Measurements from ENCODE around the gene FLT3.

DNA sequence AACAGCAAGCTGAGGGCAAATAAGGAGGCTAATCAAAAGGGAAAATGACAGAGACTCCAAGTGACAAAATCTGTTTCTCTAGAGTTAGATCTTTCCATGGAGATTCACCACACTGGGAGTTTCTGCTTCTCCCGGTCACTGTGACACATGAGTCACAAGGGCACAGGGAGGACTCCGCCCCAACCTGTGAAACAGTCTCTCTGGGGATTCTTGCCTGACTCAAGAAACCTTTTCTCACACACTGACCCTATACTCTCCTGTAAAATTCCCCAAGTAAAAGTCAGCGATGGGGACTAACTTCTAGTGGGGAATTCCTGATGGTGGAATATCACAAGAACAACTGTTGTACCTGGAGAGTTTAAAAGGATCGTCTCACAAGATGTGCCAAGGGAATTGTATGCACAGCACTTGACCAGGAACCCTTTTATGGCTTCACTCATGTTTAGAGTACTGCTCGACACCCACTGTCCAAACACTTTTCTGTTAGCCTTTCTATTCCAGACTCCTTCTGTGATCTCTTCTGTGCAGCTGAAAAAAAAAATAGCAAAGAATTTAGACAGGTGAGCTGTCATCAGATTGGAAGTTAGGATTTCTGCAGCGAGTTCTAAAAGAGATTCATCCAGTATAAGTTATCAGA lies 65.1 kb downstream of the FLT3 start:
- TF ChIP-seq, protein P1, sequence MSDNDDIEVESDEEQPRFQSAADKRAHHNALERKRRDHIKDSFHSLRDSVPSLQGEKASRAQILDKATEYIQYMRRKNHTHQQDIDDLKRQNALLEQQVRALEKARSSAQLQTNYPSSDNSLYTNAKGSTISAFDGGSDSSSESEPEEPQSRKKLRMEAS (IDR thresholded peaks at IDR 0.05), result no peak
- TF ChIP-seq, protein P2, sequence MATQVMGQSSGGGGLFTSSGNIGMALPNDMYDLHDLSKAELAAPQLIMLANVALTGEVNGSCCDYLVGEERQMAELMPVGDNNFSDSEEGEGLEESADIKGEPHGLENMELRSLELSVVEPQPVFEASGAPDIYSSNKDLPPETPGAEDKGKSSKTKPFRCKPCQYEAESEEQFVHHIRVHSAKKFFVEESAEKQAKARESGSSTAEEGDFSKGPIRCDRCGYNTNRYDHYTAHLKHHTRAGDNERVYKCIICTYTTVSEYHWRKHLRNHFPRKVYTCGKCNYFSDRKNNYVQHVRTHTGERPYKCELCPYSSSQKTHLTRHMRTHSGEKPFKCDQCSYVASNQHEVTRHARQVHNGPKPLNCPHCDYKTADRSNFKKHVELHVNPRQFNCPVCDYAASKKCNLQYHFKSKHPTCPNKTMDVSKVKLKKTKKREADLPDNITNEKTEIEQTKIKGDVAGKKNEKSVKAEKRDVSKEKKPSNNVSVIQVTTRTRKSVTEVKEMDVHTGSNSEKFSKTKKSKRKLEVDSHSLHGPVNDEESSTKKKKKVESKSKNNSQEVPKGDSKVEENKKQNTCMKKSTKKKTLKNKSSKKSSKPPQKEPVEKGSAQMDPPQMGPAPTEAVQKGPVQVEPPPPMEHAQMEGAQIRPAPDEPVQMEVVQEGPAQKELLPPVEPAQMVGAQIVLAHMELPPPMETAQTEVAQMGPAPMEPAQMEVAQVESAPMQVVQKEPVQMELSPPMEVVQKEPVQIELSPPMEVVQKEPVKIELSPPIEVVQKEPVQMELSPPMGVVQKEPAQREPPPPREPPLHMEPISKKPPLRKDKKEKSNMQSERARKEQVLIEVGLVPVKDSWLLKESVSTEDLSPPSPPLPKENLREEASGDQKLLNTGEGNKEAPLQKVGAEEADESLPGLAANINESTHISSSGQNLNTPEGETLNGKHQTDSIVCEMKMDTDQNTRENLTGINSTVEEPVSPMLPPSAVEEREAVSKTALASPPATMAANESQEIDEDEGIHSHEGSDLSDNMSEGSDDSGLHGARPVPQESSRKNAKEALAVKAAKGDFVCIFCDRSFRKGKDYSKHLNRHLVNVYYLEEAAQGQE (IDR thresholded peaks at IDR 0.05), result no peak
- TF ChIP-seq, protein P3, sequence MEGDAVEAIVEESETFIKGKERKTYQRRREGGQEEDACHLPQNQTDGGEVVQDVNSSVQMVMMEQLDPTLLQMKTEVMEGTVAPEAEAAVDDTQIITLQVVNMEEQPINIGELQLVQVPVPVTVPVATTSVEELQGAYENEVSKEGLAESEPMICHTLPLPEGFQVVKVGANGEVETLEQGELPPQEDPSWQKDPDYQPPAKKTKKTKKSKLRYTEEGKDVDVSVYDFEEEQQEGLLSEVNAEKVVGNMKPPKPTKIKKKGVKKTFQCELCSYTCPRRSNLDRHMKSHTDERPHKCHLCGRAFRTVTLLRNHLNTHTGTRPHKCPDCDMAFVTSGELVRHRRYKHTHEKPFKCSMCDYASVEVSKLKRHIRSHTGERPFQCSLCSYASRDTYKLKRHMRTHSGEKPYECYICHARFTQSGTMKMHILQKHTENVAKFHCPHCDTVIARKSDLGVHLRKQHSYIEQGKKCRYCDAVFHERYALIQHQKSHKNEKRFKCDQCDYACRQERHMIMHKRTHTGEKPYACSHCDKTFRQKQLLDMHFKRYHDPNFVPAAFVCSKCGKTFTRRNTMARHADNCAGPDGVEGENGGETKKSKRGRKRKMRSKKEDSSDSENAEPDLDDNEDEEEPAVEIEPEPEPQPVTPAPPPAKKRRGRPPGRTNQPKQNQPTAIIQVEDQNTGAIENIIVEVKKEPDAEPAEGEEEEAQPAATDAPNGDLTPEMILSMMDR (IDR thresholded peaks at IDR 0.05; ENCODE audit: low read depth, low read length, missing input control), result no peak
- TF ChIP-seq RXRA (IDR thresholded peaks at IDR 0.05) (no peak), HNF4G (IDR thresholded peaks at IDR 0.05) (no peak), EGR1 (IDR thresholded peaks at IDR 0.05; ENCODE audit: low read depth in 2 of 2) (no peak), GABPA (IDR thresholded peaks at IDR 0.05 in 1 of 2, conservative IDR thresholded peaks at IDR 0.05 in 1 of 2) (no peak), YY1 (IDR thresholded peaks at IDR 0.05) (no peak), TAF1 (conservative IDR thresholded peaks at IDR 0.05) (no peak), SP1 (IDR thresholded peaks at IDR 0.05) (no peak), FOXA2 (IDR thresholded peaks at IDR 0.05) (no peak), HNF4A (conservative IDR thresholded peaks at IDR 0.05) (no peak)
- TF ChIP-seq, protein P4, sequence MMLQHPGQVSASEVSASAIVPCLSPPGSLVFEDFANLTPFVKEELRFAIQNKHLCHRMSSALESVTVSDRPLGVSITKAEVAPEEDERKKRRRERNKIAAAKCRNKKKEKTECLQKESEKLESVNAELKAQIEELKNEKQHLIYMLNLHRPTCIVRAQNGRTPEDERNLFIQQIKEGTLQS (IDR thresholded peaks at IDR 0.05), result no peak
- TF ChIP-seq, protein P5, sequence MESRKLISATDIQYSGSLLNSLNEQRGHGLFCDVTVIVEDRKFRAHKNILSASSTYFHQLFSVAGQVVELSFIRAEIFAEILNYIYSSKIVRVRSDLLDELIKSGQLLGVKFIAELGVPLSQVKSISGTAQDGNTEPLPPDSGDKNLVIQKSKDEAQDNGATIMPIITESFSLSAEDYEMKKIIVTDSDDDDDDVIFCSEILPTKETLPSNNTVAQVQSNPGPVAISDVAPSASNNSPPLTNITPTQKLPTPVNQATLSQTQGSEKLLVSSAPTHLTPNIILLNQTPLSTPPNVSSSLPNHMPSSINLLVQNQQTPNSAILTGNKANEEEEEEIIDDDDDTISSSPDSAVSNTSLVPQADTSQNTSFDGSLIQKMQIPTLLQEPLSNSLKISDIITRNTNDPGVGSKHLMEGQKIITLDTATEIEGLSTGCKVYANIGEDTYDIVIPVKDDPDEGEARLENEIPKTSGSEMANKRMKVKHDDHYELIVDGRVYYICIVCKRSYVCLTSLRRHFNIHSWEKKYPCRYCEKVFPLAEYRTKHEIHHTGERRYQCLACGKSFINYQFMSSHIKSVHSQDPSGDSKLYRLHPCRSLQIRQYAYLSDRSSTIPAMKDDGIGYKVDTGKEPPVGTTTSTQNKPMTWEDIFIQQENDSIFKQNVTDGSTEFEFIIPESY (IDR thresholded peaks at IDR 0.05), result no peak

All from liver (tissue), 3 donors.